HEK293T (cell line): ENCODE measurements around the gene TST.

Experiments used
- CTCF ChIA-PET: fragments of 350-600 bp; formaldehyde crosslinking; extraction: SDS; loops from one replicate; lab custom pipeline; 2021; ENCODE audit warnings: antibody characterized with exemption, inconsistent platforms; lab: Yijun Ruan, JAX
- POLR2A ChIA-PET: fragments of 350-600 bp; formaldehyde crosslinking; extraction: SDS; loops from one replicate; lab custom pipeline; 2020; ENCODE audit warnings: antibody characterized with exemption, inconsistent platforms; lab: Yijun Ruan, JAX
- DNase-seq: peaks from one replicate; pipeline ENCODE4 v3.0.0; 2012; ENCODE audit warnings: mixed read lengths; ENCODE audit errors: extremely low spot score
- ARNT ChIP-seq: fragments of 450-650 bp; IDR thresholded peaks from 2 replicates; pipeline ENCODE4 v1.6.1; 2017; ENCODE audit warnings: mild to moderate bottlenecking
- BHLHE40 ChIP-seq: fragments of 450-650 bp; IDR thresholded peaks from 2 replicates; pipeline ENCODE4 v1.6.1; 2016; ENCODE audit warnings: mild to moderate bottlenecking, moderate library complexity, borderline replicate concordance
- CTBP1 ChIP-seq: fragments of 450-650 bp; IDR thresholded peaks from 2 replicates; pipeline ENCODE4 v1.6.1; 2016; ENCODE audit warnings: borderline replicate concordance
- ELF4 ChIP-seq: fragments of 450-650 bp; IDR thresholded peaks from 2 replicates; pipeline ENCODE4 v1.6.1; 2017; ENCODE audit warnings: antibody characterized with exemption
- FOXA1 ChIP-seq: fragments of 450-650 bp; IDR thresholded peaks from 2 replicates; pipeline ENCODE4 v1.6.1; 2016; ENCODE audit warnings: mild to moderate bottlenecking
- FOXK2 ChIP-seq: fragments of 450-650 bp; IDR thresholded peaks from 2 replicates; pipeline ENCODE4 v1.6.1; 2016; ENCODE audit warnings: mild to moderate bottlenecking
- FOXM1 ChIP-seq: fragments of 450-650 bp; IDR thresholded peaks from 2 replicates; pipeline ENCODE4 v1.6.1; 2017; ENCODE audit warnings: mild to moderate bottlenecking, borderline replicate concordance
- HDGF ChIP-seq: fragments of 450-650 bp; IDR thresholded peaks from 2 replicates; pipeline ENCODE4 v1.6.1; 2017; ENCODE audit warnings: antibody characterized with exemption, borderline replicate concordance
- L3MBTL2 ChIP-seq: fragments of 450-650 bp; conservative IDR thresholded peaks from 2 replicates; pipeline ENCODE4 v1.6.1; 2016; ENCODE audit warnings: mild to moderate bottlenecking
- LEF1 ChIP-seq: fragments of 450-650 bp; IDR thresholded peaks from 2 replicates; pipeline ENCODE4 v1.6.1; 2017; ENCODE audit warnings: mild to moderate bottlenecking, borderline replicate concordance
- NFRKB ChIP-seq: fragments of 450-650 bp; IDR thresholded peaks from 2 replicates; pipeline ENCODE4 v1.6.1; 2016; ENCODE audit warnings: mild to moderate bottlenecking, moderate library complexity
- PKNOX1 ChIP-seq: fragments of 450-650 bp; IDR thresholded peaks from 2 replicates; pipeline ENCODE4 v1.6.1; 2016
- SP1 ChIP-seq: fragments of 450-650 bp; IDR thresholded peaks from 2 replicates; pipeline ENCODE4 v1.6.1; 2017
- SUZ12 ChIP-seq: fragments of 450-650 bp; IDR thresholded peaks from 2 replicates; pipeline ENCODE4 v1.6.1; 2016; ENCODE audit warnings: mild to moderate bottlenecking
- TARDBP ChIP-seq: fragments of 450-650 bp; IDR thresholded peaks from 2 replicates; pipeline ENCODE4 v1.6.1; 2016
- ZNF384 ChIP-seq: fragments of 450-650 bp; IDR thresholded peaks from 2 replicates; pipeline ENCODE4 v1.6.1; 2016

Gene TST

GRCh38 chr22:37059876-37060449, 40.7 kb upstream of the TST start:
- TF ChIP-seq ARNT (no peak), SUZ12 (no peak), FOXA1 (no peak), FOXK2 (no peak), CTBP1 (no peak), SP1 (no peak), ZNF384 (no peak), ELF4 (no peak), NFRKB (no peak), L3MBTL2 (no peak), PKNOX1 (no peak), LEF1 (no peak)
- POLR2A ChIA-PET: no interaction called here
- no peak for DNase-seq
- CTCF ChIA-PET: no interaction called here

GRCh38 chr22:37058917-37059701, 39.9 kb upstream of the TST start:
- ChIA-PET CTCF (no interaction called here), POLR2A (no interaction called here)
- no peak for DNase-seq
- no peak for TF ChIP-seq PKNOX1
- TF ChIP-seq TARDBP: no peak
- no peak for TF ChIP-seq NFRKB
- TF ChIP-seq CTBP1: no peak
- TF ChIP-seq FOXM1: no peak
- TF ChIP-seq ARNT: no peak
- TF ChIP-seq LEF1: no peak
- no peak for TF ChIP-seq HDGF
- no peak for TF ChIP-seq FOXA1
- no peak for TF ChIP-seq SP1
- TF ChIP-seq ZNF384: no peak
- TF ChIP-seq L3MBTL2: no peak
- no peak for TF ChIP-seq BHLHE40
- no peak for TF ChIP-seq FOXK2
- TF ChIP-seq ELF4: no peak
- no peak for TF ChIP-seq SUZ12

GRCh38 chr22:37057796-37058510, 38.7 kb upstream of the TST start:
- TF ChIP-seq NFRKB (no peak), BHLHE40 (no peak), L3MBTL2 (no peak), FOXM1 (no peak), ARNT (no peak), ELF4 (no peak), SP1 (no peak), ZNF384 (no peak), HDGF (no peak), LEF1 (no peak), PKNOX1 (no peak), CTBP1 (no peak), TARDBP (no peak), FOXK2 (no peak), SUZ12 (no peak), FOXA1 (no peak)
- POLR2A ChIA-PET: no interaction called here
- no peak for DNase-seq
- CTCF ChIA-PET: no interaction called here

- DNase-seq: no peak
- no peak for TF ChIP-seq ARNT
- no peak for TF ChIP-seq LEF1
- no peak for TF ChIP-seq ELF4
- no peak for TF ChIP-seq SP1
- no peak for TF ChIP-seq HDGF
- no peak for TF ChIP-seq ZNF384
- TF ChIP-seq NFRKB: no peak
- TF ChIP-seq BHLHE40: no peak
- no peak for TF ChIP-seq FOXA1
- TF ChIP-seq TARDBP: no peak
- no peak for TF ChIP-seq SUZ12
- no peak for TF ChIP-seq PKNOX1
- TF ChIP-seq L3MBTL2: no peak
- TF ChIP-seq FOXM1: no peak
- TF ChIP-seq FOXK2: no peak
- no peak for TF ChIP-seq CTBP1
- CTCF ChIA-PET: no interaction called here
- POLR2A ChIA-PET: no interaction called here
Measured at GRCh38 chr22:37057226-37057625, 38.0 kb upstream of the TST start.
